Rectal smooth muscle tissue (tissue), 1 donor: ENCODE data around the gene RAE1.

Source experiments
- H3K27ac ChIP-seq: one replicate; pipeline ENCODE4 v1.7.0; 2013; ENCODE audit warnings: low read depth, low read length, inconsistent platforms
- H3K27me3 ChIP-seq: one replicate; pipeline ENCODE4 v1.7.0; 2013; ENCODE audit warnings: low read length; ENCODE audit not compliant: control insufficient read depth, insufficient read depth
- H3K36me3 ChIP-seq: one replicate; pipeline ENCODE4 v1.7.0; 2013; ENCODE audit warnings: low read length; ENCODE audit not compliant: control insufficient read depth, insufficient read depth
- H3K4me1 ChIP-seq: one replicate; pipeline ENCODE4 v1.7.0; 2013; ENCODE audit warnings: low read length; ENCODE audit not compliant: control insufficient read depth, insufficient read depth
- H3K4me3 ChIP-seq: one replicate; pipeline ENCODE4 v1.7.0; 2013; ENCODE audit warnings: low read length
- H3K9ac ChIP-seq: one replicate; pipeline ENCODE4 v1.7.0; 2013; ENCODE audit warnings: low read length

RAE1 gene

GRCh38 chr20:57396212-57396983 is 45.3 kb downstream of the RAE1 start:
- no peaks in the 10 kb centered on the region for H3K27me3 ChIP-seq
- H3K36me3 ChIP-seq = peaks cover 18% of the 10 kb centered on the region
- peak overlapping the region; percentile 90 for H3K27ac ChIP-seq
- H3K4me3 ChIP-seq = peak overlapping the region; percentile 22
- H3K4me1 ChIP-seq = peaks cover 79% of the 10 kb centered on the region
- no peak overlapping the region for H3K9ac ChIP-seq

GRCh38 chr20:57396984-57397692 is 46.1 kb downstream of the RAE1 start:
- Histone ChIP-seq H3K4me1 (peaks cover 80% of the 10 kb centered on the region), H3K27ac (peak overlapping the region; percentile 90), H3K27me3 (no peaks in the 10 kb centered on the region), H3K36me3 (peaks cover 19% of the 10 kb centered on the region), H3K4me3 (peak overlapping the region; percentile 47), H3K9ac (no peak overlapping the region)

- Histone ChIP-seq H3K36me3 (peaks cover 25% of the 10 kb centered on the region), H3K9ac (no peak overlapping the region), H3K27ac (peak overlapping the region; percentile 90), H3K27me3 (no peaks in the 10 kb centered on the region), H3K4me1 (peaks cover 83% of the 10 kb centered on the region), H3K4me3 (peak overlapping the region; percentile 47)
Measured at GRCh38 chr20:57397693-57398108, 46.6 kb downstream of the RAE1 start.

- Histone ChIP-seq H3K27ac (peak overlapping the region; percentile 90), H3K9ac (peak overlapping the region; percentile 50), H3K4me1 (peaks cover 83% of the 10 kb centered on the region), H3K4me3 (peak overlapping the region; percentile 50), H3K36me3 (peaks cover 29% of the 10 kb centered on the region), H3K27me3 (no peaks in the 10 kb centered on the region)
Measured at GRCh38 chr20:57398231-57398821, 47.3 kb downstream of the RAE1 start.

- Histone ChIP-seq H3K9ac (peak overlapping the region; percentile 50), H3K4me1 (peaks cover 76% of the 10 kb centered on the region), H3K36me3 (peaks cover 33% of the 10 kb centered on the region), H3K27me3 (no peaks in the 10 kb centered on the region), H3K4me3 (peak overlapping the region; percentile 50), H3K27ac (peak overlapping the region; percentile 90)
Measured at GRCh38 chr20:57398901-57399535, 48.0 kb downstream of the RAE1 start.

GRCh38 chr20:57399587-57400155 is 48.6 kb downstream of the RAE1 start:
- H3K36me3 ChIP-seq = peaks cover 38% of the 10 kb centered on the region
- no peak overlapping the region for H3K9ac ChIP-seq
- peak overlapping the region; percentile 50 for H3K4me3 ChIP-seq
- H3K27me3 ChIP-seq = no peaks in the 10 kb centered on the region
- H3K27ac ChIP-seq = peak overlapping the region; percentile 90
- peaks cover 75% of the 10 kb centered on the region for H3K4me1 ChIP-seq

GRCh38 chr20:57400231-57400701 is 49.2 kb downstream of the RAE1 start:
- Histone ChIP-seq H3K27me3 (no peaks in the 10 kb centered on the region), H3K27ac (peak overlapping the region; percentile 90), H3K4me3 (peak overlapping the region; percentile 50), H3K36me3 (peaks cover 35% of the 10 kb centered on the region), H3K9ac (no peak overlapping the region), H3K4me1 (peaks cover 69% of the 10 kb centered on the region)

GRCh38 chr20:57400821-57401564 is 49.9 kb downstream of the RAE1 start:
- H3K9ac ChIP-seq = no peak overlapping the region
- H3K27ac ChIP-seq = peak overlapping the region; percentile 90
- peaks cover 64% of the 10 kb centered on the region for H3K4me1 ChIP-seq
- no peaks in the 10 kb centered on the region for H3K27me3 ChIP-seq
- H3K4me3 ChIP-seq = no peak overlapping the region
- peaks cover 41% of the 10 kb centered on the region for H3K36me3 ChIP-seq

GRCh38 chr20:57401565-57401918 is 50.5 kb downstream of the RAE1 start:
- H3K4me3 ChIP-seq = no peak overlapping the region
- H3K4me1 ChIP-seq = peaks cover 64% of the 10 kb centered on the region
- no peaks in the 10 kb centered on the region for H3K27me3 ChIP-seq
- H3K9ac ChIP-seq = no peak overlapping the region
- H3K36me3 ChIP-seq = peaks cover 46% of the 10 kb centered on the region
- peak overlapping the region; percentile 90 for H3K27ac ChIP-seq

- no peak overlapping the region for H3K9ac ChIP-seq
- H3K27me3 ChIP-seq = no peaks in the 10 kb centered on the region
- H3K36me3 ChIP-seq = peaks cover 41% of the 10 kb centered on the region
- H3K27ac ChIP-seq = peak overlapping the region; percentile 50
- no peak overlapping the region for H3K4me3 ChIP-seq
- peaks cover 54% of the 10 kb centered on the region for H3K4me1 ChIP-seq
Measured at GRCh38 chr20:57402206-57403125, 51.4 kb downstream of the RAE1 start.

GRCh38 chr20:57403216-57403615 is 52.2 kb downstream of the RAE1 start:
- Histone ChIP-seq H3K27ac (peak overlapping the region; percentile 50), H3K27me3 (no peaks in the 10 kb centered on the region), H3K36me3 (peaks cover 44% of the 10 kb centered on the region), H3K9ac (no peak overlapping the region), H3K4me1 (peaks cover 51% of the 10 kb centered on the region), H3K4me3 (no peak overlapping the region)
